Peyer's patch (tissue), 4 donors: ENCODE measurements around the gene RPS6KA5. TPM values are rescaled to one million over a fixed set of nuclear protein-coding genes. Genes with fewer than 3 reads are reported as not detected.

ENCODE experiments used
- DNase-seq, 3 donors: peaks; one replicate each; pipeline ENCODE4 v3.0.0-alpha.2; 2017 to 2019
- H3K27ac ChIP-seq, 4 donors: fragments of 200-600 bp; sonication (generic); one replicate each; pipeline ENCODE4 v1.5.1; 2016 to 2019
- H3K27me3 ChIP-seq, 2 donors: fragments of 200-600 bp; sonication (generic); one replicate each; pipeline ENCODE4 v1.5.1; 2019
- H3K36me3 ChIP-seq, 3 donors: fragments of 200-600 bp; sonication (generic); one replicate each; pipeline ENCODE4 v1.5.1; 2016 to 2019
- H3K4me1 ChIP-seq, 4 donors: fragments of 200-600 bp; sonication (generic); one replicate each; pipeline ENCODE4 v1.5.1; 2016 to 2019
- H3K4me3 ChIP-seq, 4 donors: fragments of 200-600 bp; sonication (generic); 1 replicate in 3 of 4; 2 replicates in 1 of 4; pipeline ENCODE4 v1.5.1; 2016 to 2019; ENCODE audit warnings: mild to moderate bottlenecking in 1 of 4
- H3K9me3 ChIP-seq, 4 donors: fragments of 200-600 bp; sonication (generic); one replicate each; pipeline ENCODE4 v1.5.1; 2016 to 2019; ENCODE audit warnings: mild to moderate bottlenecking in 1 of 4
- POLR2A ChIP-seq, 2 donors: fragments of 450-650 bp; IDR thresholded peaks; one replicate each; pipeline ENCODE4 v1.5.1; 2017; ENCODE audit warnings: antibody characterized with exemption in 2 of 2, mild to moderate bottlenecking in 2 of 2, moderate library complexity in 2 of 2
- total RNA-seq, 4 donors: library from RNA; depleted of rRNA; stranded (reverse); fragments of >200 nt; gene quantifications; one replicate each; pipeline ENCODE4 v1.1.0, GENCODE V29; 2016
- TF ChIP-seq, protein P1 (sequence below), 6 experiments: fragments of 450-650 bp in 4 of 6; fragments of 200-600 bp in 2 of 6; sonication (generic) in 1 of 6; IDR thresholded peaks; one replicate each; pipeline ENCODE4 v1.5.1; 2017 to 2019; ENCODE audit warnings: antibody characterized with exemption in 6 of 6, mild to moderate bottlenecking in 3 of 6, moderate library complexity in 1 of 6

The RPS6KA5 gene
- total RNA-seq, 4 donors from 2014 or later = 10.3 to 15.1 (median 10.6) TPM

- Histone ChIP-seq H3K36me3 (no peaks in the 10 kb centered on the region), H3K4me1 (no peaks in the 10 kb centered on the region), H3K4me3 (no peak overlapping the region), H3K9me3 (no peaks in the 10 kb centered on the region), H3K27me3 (no peaks in the 10 kb centered on the region), H3K27ac (no peak overlapping the region)
- no peak for TF ChIP-seq POLR2A (IDR thresholded peaks at IDR 0.05)
- TF ChIP-seq, protein P1, sequence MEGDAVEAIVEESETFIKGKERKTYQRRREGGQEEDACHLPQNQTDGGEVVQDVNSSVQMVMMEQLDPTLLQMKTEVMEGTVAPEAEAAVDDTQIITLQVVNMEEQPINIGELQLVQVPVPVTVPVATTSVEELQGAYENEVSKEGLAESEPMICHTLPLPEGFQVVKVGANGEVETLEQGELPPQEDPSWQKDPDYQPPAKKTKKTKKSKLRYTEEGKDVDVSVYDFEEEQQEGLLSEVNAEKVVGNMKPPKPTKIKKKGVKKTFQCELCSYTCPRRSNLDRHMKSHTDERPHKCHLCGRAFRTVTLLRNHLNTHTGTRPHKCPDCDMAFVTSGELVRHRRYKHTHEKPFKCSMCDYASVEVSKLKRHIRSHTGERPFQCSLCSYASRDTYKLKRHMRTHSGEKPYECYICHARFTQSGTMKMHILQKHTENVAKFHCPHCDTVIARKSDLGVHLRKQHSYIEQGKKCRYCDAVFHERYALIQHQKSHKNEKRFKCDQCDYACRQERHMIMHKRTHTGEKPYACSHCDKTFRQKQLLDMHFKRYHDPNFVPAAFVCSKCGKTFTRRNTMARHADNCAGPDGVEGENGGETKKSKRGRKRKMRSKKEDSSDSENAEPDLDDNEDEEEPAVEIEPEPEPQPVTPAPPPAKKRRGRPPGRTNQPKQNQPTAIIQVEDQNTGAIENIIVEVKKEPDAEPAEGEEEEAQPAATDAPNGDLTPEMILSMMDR (IDR thresholded peaks at IDR 0.05) = no peak
- DNase-seq = no peak
Observed at GRCh38 chr14:90837355-90837754, 223.1 kb downstream of the RPS6KA5 start.

DNA sequence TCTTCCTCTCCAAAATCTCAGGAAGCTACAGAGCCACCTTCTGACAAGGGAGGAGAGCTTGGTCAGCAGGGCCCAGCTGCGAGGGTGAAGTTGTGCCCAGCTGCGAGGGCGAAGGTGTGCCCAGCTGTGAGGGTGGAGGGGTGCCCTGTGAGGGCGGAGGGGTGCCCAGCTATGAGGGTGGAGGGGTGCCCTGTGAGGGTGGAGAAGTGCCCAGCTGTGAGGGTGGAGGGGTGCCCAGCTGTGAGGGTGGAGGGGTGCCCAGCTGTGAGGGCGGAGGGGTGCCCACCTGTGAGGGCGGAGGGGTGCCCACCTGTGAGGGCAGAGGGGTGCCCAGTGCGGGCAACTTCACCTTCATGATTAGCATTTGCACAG lies 223.8 kb downstream of the RPS6KA5 start:
- no peaks in the 10 kb centered on the region for H3K4me1 ChIP-seq
- TF ChIP-seq POLR2A (IDR thresholded peaks at IDR 0.05) = no peak
- TF ChIP-seq, protein P1 (IDR thresholded peaks at IDR 0.05) = no peak
- H3K27me3 ChIP-seq = no peaks in the 10 kb centered on the region
- no peak for DNase-seq
- H3K9me3 ChIP-seq = no peaks in the 10 kb centered on the region
- H3K4me3 ChIP-seq = no peak overlapping the region
- no peaks in the 10 kb centered on the region for H3K36me3 ChIP-seq
- H3K27ac ChIP-seq = no peak overlapping the region

GRCh38 chr14:90831821-90832220 lies 228.6 kb downstream of the RPS6KA5 start:
- no peak for DNase-seq
- Histone ChIP-seq H3K9me3 (no peaks in the 10 kb centered on the region), H3K27ac (no peak overlapping the region), H3K4me3 (no peak overlapping the region), H3K4me1 (peaks cover 0 to 8% (median 0%) of the 10 kb centered on the region in 4 donors), H3K27me3 (no peaks in the 10 kb centered on the region), H3K36me3 (no peaks in the 10 kb centered on the region)
- TF ChIP-seq POLR2A (IDR thresholded peaks at IDR 0.05) = no peak
- TF ChIP-seq, protein P1 (IDR thresholded peaks at IDR 0.05) = no peak

- no peak for DNase-seq
- H3K4me3 ChIP-seq = no peak overlapping the region
- no peak overlapping the region for H3K27ac ChIP-seq
- H3K4me1 ChIP-seq = peaks cover 0 to 8% (median 0%) of the 10 kb centered on the region in 4 donors
- no peaks in the 10 kb centered on the region for H3K9me3 ChIP-seq
- no peaks in the 10 kb centered on the region for H3K27me3 ChIP-seq
- TF ChIP-seq POLR2A (IDR thresholded peaks at IDR 0.05) = no peak
- TF ChIP-seq, protein P1 (IDR thresholded peaks at IDR 0.05) = no peak
- H3K36me3 ChIP-seq = no peaks in the 10 kb centered on the region
Observed at GRCh38 chr14:90830931-90831701, 229.3 kb downstream of the RPS6KA5 start.

GRCh38 chr14:90829677-90830076 lies 230.8 kb downstream of the RPS6KA5 start:
- H3K4me3 ChIP-seq = no peak overlapping the region

More at GRCh38 chr14:90829677-90830076, 230.8 kb downstream of the RPS6KA5 start:
- Histone ChIP-seq H3K36me3 (no peaks in the 10 kb centered on the region), H3K9me3 (no peaks in the 10 kb centered on the region), H3K4me1 (peaks cover 0 to 8% (median 0%) of the 10 kb centered on the region in 4 donors), H3K27ac (peak overlapping the region in 1 of 4 donors; percentile 30), H3K27me3 (no peaks in the 10 kb centered on the region)
- TF ChIP-seq POLR2A (IDR thresholded peaks at IDR 0.05) = no peak
- TF ChIP-seq, protein P1 (IDR thresholded peaks at IDR 0.05) = no peak
- no peak for DNase-seq
